Measurements from ENCODE around the gene PHACTR4. TPM values are rescaled to one million over a fixed set of nuclear protein-coding genes. Genes with fewer than 3 reads are reported as not detected.

The PHACTR4 gene
- total and polyA plus RNA-seq, 9 of the 15 experiments (the other 6 are each of a cell fraction or from before 2014, with no cell fraction given) = 6.4 to 43.6 (median 14.2) TPM

DNA sequence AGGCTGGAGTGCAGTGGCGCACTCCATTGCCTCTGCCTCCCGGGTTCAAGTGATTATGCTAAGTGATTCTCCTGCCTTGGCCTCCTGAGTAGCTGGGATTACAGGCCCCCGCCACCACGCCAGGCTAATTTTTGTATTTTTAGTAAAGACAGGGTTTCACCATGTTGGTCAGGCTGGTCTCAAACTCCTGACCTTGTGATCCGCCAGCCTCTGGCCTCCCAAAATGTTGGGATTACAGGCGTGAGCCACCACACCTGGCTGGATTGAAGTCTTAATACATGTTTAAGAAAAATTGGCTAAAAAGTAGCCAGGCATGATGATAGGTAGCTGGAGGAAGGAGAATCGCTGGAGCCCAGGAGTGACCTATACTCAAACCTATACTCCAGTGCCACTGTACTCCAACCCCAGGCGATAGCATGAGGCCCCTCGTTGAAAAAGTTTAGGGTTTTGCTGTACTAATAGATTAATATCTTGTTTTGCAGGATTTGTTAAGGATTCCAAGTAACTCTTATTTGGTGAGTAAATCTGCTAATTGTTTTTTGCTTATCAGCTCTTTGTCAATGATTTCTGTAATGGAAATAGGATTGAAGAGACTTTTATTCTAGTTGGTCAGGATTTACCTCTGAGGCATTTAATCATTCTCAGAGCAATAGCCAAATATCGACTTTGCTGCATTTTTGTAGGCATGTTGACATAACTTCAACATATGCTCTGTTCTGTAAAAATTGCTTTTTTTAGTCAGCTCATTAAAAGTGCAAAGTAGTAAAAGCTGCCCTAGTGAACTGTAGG, 138.3 kb downstream of the PHACTR4 start (continued):
- TF ChIP-seq ZNF239 (CRISPR knock-in tag; IDR thresholded peaks at IDR 0.05) (no peak), KDM5B (IDR thresholded peaks at IDR 0.05; ENCODE audit: insufficient replicate concordance, low read depth, low read length) (peak; percentile 54), ELF2 (CRISPR knock-in tag; IDR thresholded peaks at IDR 0.05) (peak; percentile 26; the same call in 1 of the 2 replicates), RNF2 (IDR thresholded peaks at IDR 0.05) (peak; percentile 26; the same call in 1 of the 2 replicates), SUPT5H (IDR thresholded peaks at IDR 0.05) (peak; percentile 37), POLR2B (IDR thresholded peaks at IDR 0.05; ENCODE audit: low read depth, partially characterized antibody) (peak; percentile 45), NCOA4 (IDR thresholded peaks at IDR 0.05; ENCODE audit: partially characterized antibody) (no peak), C11orf30 (IDR thresholded peaks at IDR 0.05; ENCODE audit: low read depth) (peak; percentile 47; the same call in 1 of the 2 replicates), JUN (IDR thresholded peaks at IDR 0.05; ENCODE audit: borderline replicate concordance, low read depth, low read length) (no peak), JUN (CRISPR knock-in tag; IDR thresholded peaks at IDR 0.05; ENCODE audit: borderline replicate concordance) (0 out of 2 replicates have a peak, but pooled peaks have one; percentile 32), ZNF586 (CRISPR knock-in tag; conservative IDR thresholded peaks at IDR 0.05) (0 out of 2 replicates have a peak, but pooled peaks have one; percentile 12), MYC (IDR thresholded peaks at IDR 0.05; ENCODE audit: low read depth, low read length) (0 out of 2 replicates have a peak, but pooled peaks have one; percentile 2), MYC (CRISPR knock-in tag; IDR thresholded peaks at IDR 0.05; ENCODE audit: borderline replicate concordance, low read depth) (no peak), NCOR1 (IDR thresholded peaks at IDR 0.05) (peak; percentile 28; the same call in 1 of the 2 replicates), SOX6 (IDR thresholded peaks at IDR 0.05) (0 out of 2 replicates have a peak, but pooled peaks have one; percentile 16), CHD1 (IDR thresholded peaks at IDR 0.05; ENCODE audit: low read length) (peak; percentile 69), ZNF316 (IDR thresholded peaks at IDR 0.05) (peak; percentile 65; the same call in 1 of the 2 replicates), POLR2A (conservative IDR thresholded peaks at IDR 0.05) (peak; percentile 36), PHF8 (IDR thresholded peaks at IDR 0.05; ENCODE audit: borderline replicate concordance, low read length) (no peak), BACH1 (tag; IDR thresholded peaks at IDR 0.05) (0 out of 2 replicates have a peak, but pooled peaks have one; percentile 30)
- TF ChIP-seq, protein P1, sequence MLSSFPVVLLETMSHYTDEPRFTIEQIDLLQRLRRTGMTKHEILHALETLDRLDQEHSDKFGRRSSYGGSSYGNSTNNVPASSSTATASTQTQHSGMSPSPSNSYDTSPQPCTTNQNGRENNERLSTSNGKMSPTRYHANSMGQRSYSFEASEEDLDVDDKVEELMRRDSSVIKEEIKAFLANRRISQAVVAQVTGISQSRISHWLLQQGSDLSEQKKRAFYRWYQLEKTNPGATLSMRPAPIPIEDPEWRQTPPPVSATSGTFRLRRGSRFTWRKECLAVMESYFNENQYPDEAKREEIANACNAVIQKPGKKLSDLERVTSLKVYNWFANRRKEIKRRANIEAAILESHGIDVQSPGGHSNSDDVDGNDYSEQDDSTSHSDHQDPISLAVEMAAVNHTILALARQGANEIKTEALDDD (IDR thresholded peaks at IDR 0.05) = 0 out of 2 replicates have a peak, but pooled peaks have one; percentile 1
- TF ChIP-seq, protein P2, sequence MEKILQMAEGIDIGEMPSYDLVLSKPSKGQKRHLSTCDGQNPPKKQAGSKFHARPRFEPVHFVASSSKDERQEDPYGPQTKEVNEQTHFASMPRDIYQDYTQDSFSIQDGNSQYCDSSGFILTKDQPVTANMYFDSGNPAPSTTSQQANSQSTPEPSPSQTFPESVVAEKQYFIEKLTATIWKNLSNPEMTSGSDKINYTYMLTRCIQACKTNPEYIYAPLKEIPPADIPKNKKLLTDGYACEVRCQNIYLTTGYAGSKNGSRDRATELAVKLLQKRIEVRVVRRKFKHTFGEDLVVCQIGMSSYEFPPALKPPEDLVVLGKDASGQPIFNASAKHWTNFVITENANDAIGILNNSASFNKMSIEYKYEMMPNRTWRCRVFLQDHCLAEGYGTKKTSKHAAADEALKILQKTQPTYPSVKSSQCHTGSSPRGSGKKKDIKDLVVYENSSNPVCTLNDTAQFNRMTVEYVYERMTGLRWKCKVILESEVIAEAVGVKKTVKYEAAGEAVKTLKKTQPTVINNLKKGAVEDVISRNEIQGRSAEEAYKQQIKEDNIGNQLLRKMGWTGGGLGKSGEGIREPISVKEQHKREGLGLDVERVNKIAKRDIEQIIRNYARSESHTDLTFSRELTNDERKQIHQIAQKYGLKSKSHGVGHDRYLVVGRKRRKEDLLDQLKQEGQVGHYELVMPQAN (IDR thresholded peaks at IDR 0.05; ENCODE audit: borderline replicate concordance) = peak; percentile 49; the same call in 1 of the 2 replicates
- TF ChIP-seq, protein P3, sequence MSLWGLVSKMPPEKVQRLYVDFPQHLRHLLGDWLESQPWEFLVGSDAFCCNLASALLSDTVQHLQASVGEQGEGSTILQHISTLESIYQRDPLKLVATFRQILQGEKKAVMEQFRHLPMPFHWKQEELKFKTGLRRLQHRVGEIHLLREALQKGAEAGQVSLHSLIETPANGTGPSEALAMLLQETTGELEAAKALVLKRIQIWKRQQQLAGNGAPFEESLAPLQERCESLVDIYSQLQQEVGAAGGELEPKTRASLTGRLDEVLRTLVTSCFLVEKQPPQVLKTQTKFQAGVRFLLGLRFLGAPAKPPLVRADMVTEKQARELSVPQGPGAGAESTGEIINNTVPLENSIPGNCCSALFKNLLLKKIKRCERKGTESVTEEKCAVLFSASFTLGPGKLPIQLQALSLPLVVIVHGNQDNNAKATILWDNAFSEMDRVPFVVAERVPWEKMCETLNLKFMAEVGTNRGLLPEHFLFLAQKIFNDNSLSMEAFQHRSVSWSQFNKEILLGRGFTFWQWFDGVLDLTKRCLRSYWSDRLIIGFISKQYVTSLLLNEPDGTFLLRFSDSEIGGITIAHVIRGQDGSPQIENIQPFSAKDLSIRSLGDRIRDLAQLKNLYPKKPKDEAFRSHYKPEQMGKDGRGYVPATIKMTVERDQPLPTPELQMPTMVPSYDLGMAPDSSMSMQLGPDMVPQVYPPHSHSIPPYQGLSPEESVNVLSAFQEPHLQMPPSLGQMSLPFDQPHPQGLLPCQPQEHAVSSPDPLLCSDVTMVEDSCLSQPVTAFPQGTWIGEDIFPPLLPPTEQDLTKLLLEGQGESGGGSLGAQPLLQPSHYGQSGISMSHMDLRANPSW (CRISPR knock-in tag; IDR thresholded peaks at IDR 0.05) = peak; percentile 44; the same call in 1 of the 2 replicates
- TF ChIP-seq, protein P4, sequence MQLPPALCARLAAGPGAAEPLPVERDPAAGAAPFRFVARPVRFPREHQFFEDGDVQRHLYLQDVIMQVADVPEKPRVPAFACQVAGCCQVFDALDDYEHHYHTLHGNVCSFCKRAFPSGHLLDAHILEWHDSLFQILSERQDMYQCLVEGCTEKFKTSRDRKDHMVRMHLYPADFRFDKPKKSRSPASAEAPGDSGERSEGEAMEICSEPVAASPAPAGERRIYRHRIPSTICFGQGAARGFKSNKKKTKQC (CRISPR knock-in tag; IDR thresholded peaks at IDR 0.05) = peak; percentile 58; the same call in 1 of the 2 replicates

Measured in K562 (cell line).